Rectal smooth muscle tissue (tissue), 1 donor: ENCODE data around the gene SMTNL1.

Experiments used
- H3K27ac ChIP-seq: one replicate; pipeline ENCODE4 v1.7.0; 2013; ENCODE audit warnings: low read depth, low read length, inconsistent platforms
- H3K27me3 ChIP-seq: one replicate; pipeline ENCODE4 v1.7.0; 2013; ENCODE audit warnings: low read length; ENCODE audit not compliant: control insufficient read depth, insufficient read depth
- H3K36me3 ChIP-seq: one replicate; pipeline ENCODE4 v1.7.0; 2013; ENCODE audit warnings: low read length; ENCODE audit not compliant: control insufficient read depth, insufficient read depth
- H3K4me1 ChIP-seq: one replicate; pipeline ENCODE4 v1.7.0; 2013; ENCODE audit warnings: low read length; ENCODE audit not compliant: control insufficient read depth, insufficient read depth
- H3K4me3 ChIP-seq: one replicate; pipeline ENCODE4 v1.7.0; 2013; ENCODE audit warnings: low read length
- H3K9ac ChIP-seq: one replicate; pipeline ENCODE4 v1.7.0; 2013; ENCODE audit warnings: low read length

The SMTNL1 gene

DNA sequence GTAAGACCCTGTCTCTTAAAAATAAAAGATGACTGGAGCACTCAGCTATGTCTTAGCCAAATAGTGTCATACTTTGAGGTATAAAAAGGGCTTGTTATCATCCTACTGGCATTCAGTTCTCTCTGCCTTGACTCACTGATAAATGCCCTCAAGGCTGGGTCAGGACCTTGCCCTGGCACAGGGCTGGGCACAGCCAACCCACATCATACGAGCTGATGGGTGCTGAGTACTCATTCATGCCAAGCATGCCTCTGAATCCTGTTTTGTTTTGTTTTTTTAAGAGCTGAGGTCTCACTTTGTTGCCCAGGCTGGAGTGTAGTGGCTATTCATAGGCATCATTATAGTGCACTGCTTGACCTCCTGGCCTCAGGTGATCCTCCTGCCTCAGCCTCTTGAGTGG lies 1.9 kb downstream of the SMTNL1 start:
- Histone ChIP-seq H3K4me3 (no peak overlapping the region), H3K36me3 (no peaks in the 10 kb centered on the region), H3K27me3 (no peaks in the 10 kb centered on the region), H3K27ac (no peak overlapping the region), H3K9ac (no peak overlapping the region), H3K4me1 (no peaks in the 10 kb centered on the region)

DNA sequence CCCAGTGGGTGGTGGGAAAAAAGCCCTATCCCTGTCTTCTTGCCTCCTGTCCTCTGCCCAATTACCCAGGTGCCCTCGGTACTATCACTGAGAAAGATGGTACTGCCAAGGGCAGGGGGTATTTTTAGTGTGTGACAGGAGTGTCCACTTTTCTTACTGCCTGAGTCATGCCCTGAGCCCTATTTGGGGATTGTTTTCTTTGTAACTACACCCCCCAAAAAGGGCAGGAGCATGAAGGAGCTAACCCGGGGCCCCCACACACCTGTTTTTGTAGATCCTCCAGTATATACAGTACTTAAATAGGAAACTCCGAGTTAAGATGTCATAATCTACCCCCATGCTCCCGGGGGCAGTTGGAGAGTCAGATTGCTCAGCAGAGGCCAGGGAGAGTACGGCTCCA lies 3.8 kb downstream of the SMTNL1 start:
- Histone ChIP-seq H3K9ac (no peak overlapping the region), H3K4me3 (no peak overlapping the region), H3K36me3 (no peaks in the 10 kb centered on the region), H3K27ac (no peak overlapping the region), H3K27me3 (no peaks in the 10 kb centered on the region), H3K4me1 (no peaks in the 10 kb centered on the region)

DNA sequence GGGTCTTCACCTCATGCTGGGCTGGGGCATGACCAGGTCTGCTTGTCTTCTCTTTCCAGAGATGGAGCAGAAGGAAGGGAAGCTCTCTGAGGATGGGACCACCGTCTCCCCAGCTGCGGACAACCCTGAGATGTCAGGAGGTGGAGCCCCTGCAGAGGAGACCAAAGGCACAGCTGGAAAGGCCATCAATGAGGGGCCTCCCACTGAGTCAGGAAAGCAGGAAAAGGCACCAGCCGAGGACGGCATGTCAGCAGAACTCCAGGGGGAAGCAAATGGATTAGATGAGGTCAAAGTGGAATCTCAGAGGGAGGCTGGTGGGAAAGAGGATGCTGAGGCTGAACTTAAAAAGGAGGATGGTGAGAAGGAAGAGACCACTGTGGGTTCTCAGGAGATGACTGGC lies 5.2 kb downstream of the SMTNL1 start:
- H3K27me3 ChIP-seq: no peaks in the 10 kb centered on the region
- H3K4me1 ChIP-seq: no peaks in the 10 kb centered on the region
- no peak overlapping the region for H3K4me3 ChIP-seq
- no peak overlapping the region for H3K9ac ChIP-seq
- H3K36me3 ChIP-seq: no peaks in the 10 kb centered on the region
- no peak overlapping the region for H3K27ac ChIP-seq

DNA sequence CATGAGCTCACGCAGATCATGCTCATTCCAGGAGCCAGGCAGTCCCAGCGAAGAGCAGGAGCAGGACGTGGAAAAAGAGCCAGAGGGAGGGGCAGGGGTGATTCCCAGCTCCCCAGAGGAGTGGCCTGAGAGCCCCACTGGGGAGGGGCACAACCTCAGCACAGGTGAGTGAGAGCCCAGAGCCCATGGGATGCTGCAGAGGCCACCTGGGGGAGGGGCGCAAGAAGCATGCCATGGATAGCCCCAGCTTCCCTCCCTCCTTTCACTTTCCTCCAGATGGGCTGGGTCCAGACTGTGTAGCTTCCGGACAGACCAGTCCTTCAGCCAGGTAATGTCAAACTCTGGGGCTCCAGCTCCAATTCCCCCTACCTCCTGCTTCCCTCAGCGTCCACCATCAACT lies 6.2 kb downstream of the SMTNL1 start:
- no peak overlapping the region for H3K9ac ChIP-seq
- H3K4me3 ChIP-seq: no peak overlapping the region
- no peaks in the 10 kb centered on the region for H3K27me3 ChIP-seq
- H3K27ac ChIP-seq: no peak overlapping the region
- no peaks in the 10 kb centered on the region for H3K4me1 ChIP-seq
- H3K36me3 ChIP-seq: no peaks in the 10 kb centered on the region

DNA sequence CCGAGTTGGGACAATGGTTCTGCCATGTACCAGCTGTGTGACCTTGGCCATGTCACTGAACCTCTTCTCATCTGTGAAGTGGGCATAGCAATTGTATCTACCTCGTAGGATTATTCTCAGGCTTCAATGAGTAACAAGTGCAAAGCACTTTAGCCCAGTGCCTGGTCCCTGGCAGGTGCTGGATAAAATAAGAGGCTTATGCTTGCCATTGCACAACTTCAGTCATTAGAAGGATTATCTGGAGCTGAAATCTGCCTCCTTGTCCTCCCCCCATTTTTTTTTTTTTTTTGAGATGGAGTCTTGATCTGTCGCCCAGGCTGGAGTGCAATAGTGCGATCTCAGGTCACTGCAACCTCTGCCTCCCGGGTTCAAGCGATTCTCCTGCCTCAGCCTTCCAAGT lies 7.2 kb downstream of the SMTNL1 start:
- H3K4me3 ChIP-seq: no peak overlapping the region
- H3K4me1 ChIP-seq: no peaks in the 10 kb centered on the region
- H3K27me3 ChIP-seq: no peaks in the 10 kb centered on the region
- H3K9ac ChIP-seq: no peak overlapping the region
- no peaks in the 10 kb centered on the region for H3K36me3 ChIP-seq
- no peak overlapping the region for H3K27ac ChIP-seq

DNA sequence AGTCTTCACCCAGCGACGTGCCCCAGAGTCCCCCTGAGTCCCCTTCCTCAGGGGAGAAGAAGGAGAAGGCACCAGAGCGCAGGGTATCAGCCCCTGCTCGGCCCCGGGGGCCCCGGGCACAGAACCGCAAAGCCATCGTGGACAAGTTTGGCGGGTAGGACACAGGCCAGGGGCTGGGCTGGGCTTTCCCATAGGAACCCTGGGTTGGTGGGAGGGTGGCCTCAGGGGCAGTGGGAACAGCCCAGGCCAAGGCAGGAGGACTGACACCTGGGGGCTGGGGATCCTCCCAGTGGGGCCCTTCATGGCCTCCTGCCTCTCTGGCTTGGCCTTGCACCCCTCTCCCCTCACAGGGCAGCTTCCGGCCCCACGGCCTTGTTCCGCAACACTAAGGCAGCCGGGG lies 8.5 kb downstream of the SMTNL1 start:
- Histone ChIP-seq H3K27ac (no peak overlapping the region), H3K4me3 (no peak overlapping the region), H3K4me1 (no peaks in the 10 kb centered on the region), H3K9ac (no peak overlapping the region), H3K36me3 (peaks cover 8% of the 10 kb centered on the region), H3K27me3 (no peaks in the 10 kb centered on the region)

DNA sequence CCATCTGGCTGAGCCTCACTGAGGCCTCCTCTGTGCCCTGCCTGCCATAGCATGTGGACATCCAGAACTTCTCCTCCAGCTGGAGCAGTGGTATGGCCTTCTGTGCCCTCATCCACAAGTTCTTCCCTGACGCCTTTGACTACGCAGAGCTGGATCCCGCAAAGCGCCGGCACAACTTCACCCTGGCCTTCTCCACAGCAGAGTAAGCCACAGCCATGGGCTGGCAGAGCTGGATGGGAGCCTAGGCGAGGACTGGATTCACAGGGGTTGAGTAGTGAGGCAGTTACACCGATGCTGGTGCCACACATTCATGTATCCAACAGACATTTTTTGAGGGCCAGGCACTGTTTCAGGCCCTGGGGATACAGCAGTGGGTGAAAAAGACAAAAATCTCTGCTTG lies 9.1 kb downstream of the SMTNL1 start:
- H3K4me3 ChIP-seq: no peak overlapping the region
- H3K4me1 ChIP-seq: no peaks in the 10 kb centered on the region
- no peak overlapping the region for H3K27ac ChIP-seq
- H3K9ac ChIP-seq: no peak overlapping the region
- H3K36me3 ChIP-seq: peaks cover 8% of the 10 kb centered on the region
- H3K27me3 ChIP-seq: no peaks in the 10 kb centered on the region

DNA sequence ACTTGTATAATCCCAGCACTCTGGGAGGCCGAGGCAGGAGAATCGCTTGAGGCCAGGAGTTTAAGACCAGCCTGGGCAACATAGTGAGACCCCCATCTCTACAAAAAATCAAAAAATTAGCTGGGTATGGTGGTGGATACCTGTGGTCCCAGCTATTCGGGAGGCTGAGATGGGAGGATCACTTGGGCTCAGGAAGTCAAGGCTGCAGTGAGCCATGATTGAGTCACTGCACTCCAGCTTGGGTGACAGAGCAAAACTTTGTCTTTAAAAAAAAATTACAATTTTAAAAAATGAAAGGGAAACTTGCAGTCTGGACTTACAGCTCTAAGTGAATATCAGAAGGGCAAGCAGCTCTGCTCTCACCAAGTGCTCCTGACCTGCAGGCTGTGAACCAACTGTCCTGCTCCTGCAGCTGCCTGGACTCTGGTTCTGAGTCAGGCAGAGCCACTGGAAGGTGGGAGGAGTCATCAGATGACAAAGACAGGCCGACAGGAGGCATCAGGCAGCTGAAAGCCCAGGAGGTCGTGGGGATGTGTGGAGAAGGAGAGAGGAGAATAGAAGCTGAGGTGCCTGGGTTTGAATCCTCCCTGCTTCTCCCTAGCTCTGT lies 9.6 kb downstream of the SMTNL1 start:
- Histone ChIP-seq H3K4me1 (no peaks in the 10 kb centered on the region), H3K9ac (no peak overlapping the region), H3K4me3 (no peak overlapping the region), H3K27me3 (no peaks in the 10 kb centered on the region), H3K27ac (no peak overlapping the region), H3K36me3 (peaks cover 9% of the 10 kb centered on the region)

DNA sequence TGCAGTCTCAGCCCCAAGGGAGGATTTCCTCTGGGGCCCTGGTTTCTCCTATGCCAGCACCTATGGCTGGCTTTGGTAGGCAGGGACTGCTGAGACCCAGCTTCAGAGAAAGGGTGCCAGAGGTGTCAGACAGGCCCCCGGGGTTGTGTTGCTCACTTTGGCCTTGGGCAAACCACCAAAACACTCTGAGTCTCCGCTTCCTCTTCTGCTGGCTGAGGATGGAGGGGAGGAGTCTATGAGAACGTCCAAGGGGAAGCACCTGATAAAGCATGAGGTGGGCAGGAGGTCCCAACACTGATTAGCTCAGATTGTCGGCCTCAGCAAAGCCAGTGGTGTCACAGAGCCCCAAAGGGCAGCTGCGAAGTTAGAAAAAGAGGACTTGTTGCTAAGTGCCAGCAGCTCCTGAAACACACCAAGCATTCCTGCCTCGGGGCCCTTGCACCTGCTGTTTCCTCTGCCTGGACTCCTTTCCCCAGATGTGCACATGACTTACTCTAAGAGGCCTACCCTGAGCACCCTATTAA lies 10.5 kb downstream of the SMTNL1 start:
- Histone ChIP-seq H3K4me3 (no peak overlapping the region), H3K36me3 (peaks cover 18% of the 10 kb centered on the region), H3K9ac (no peak overlapping the region), H3K4me1 (no peaks in the 10 kb centered on the region), H3K27ac (no peak overlapping the region), H3K27me3 (no peaks in the 10 kb centered on the region)

DNA sequence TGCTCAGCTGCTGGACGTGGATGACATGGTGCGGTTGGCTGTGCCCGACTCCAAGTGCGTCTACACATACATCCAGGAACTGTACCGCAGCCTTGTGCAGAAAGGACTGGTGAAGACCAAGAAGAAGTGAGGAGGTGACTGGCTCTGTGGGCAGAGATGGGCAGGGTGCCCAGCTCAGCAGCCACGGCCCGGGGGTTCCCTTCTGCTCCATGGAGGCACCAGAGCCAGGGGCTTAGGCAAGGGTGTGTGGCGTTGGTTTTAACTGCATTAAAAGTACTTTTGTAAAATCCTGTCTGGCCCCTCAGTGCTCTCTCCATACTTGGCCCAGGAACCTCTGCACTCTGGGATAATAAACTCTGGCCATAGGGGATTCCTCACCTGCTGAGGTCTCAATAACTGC lies 12.6 kb downstream of the SMTNL1 start:
- Histone ChIP-seq H3K4me1 (no peaks in the 10 kb centered on the region), H3K27me3 (no peaks in the 10 kb centered on the region), H3K36me3 (peaks cover 28% of the 10 kb centered on the region), H3K4me3 (no peak overlapping the region), H3K27ac (no peak overlapping the region), H3K9ac (no peak overlapping the region)

DNA sequence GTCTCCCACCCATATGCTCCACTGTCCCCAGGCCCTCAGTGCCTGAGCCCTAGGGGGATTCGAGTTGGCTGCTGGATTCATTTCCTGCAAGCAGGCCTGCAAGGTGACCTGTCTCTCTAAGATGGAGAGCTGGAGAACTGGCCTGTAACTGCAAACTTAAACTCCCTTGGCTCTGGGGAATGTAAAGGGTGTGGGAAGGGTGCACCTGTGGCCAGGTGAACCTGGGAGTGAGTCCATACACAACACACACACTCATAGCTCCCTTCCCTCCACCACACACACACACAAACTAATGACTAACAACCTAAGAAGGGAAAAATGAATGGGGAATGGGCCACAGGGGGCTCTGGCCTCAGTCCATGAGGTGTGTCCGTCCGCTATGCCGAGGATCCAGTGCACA lies 14.5 kb downstream of the SMTNL1 start:
- Histone ChIP-seq H3K27ac (no peak overlapping the region), H3K4me3 (no peak overlapping the region), H3K9ac (no peak overlapping the region), H3K36me3 (peaks cover 31% of the 10 kb centered on the region), H3K27me3 (no peaks in the 10 kb centered on the region), H3K4me1 (no peaks in the 10 kb centered on the region)

DNA sequence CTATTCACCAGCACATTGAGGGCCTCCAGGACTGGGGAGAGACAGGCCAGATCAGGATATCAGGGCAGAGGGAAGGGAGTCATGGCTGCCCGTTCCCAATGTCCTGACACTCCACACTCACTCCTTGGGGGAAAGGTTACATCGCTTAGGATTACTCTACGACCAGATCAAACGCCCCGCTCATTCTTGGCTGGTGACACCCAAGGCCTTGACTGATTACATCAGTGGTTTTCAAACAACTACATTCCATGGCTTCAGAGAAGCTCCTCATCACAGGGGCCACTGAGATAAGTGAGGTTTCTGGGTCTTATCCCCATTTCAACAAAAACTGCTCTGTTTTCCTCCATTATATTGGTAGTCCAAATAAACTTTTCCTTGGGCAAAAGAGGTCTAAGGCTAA lies 15.1 kb downstream of the SMTNL1 start:
- no peak overlapping the region for H3K27ac ChIP-seq
- no peak overlapping the region for H3K4me3 ChIP-seq
- H3K9ac ChIP-seq: no peak overlapping the region
- no peaks in the 10 kb centered on the region for H3K4me1 ChIP-seq
- peaks cover 31% of the 10 kb centered on the region for H3K36me3 ChIP-seq
- no peaks in the 10 kb centered on the region for H3K27me3 ChIP-seq

DNA sequence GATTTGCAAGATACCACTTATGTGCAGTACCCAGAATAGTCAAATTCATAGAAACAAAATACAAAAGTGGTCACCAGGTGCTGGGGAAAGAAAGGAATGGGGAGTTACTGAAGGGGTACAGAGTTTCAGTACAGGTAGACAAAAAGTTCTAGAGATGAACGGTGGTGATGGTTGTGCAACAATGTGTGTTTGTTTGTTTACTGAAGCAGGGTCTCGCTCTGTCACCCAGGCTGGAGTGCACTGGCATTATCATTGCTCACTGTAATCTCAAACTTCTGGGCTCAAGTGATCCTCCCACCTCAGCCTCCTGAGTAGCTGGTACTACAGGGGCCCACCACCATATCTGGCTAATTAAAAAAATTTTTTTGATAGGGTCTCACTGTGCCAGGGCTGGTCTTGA lies 18.0 kb downstream of the SMTNL1 start:
- Histone ChIP-seq H3K4me3 (no peak overlapping the region), H3K27ac (no peak overlapping the region), H3K27me3 (no peaks in the 10 kb centered on the region), H3K36me3 (peaks cover 32% of the 10 kb centered on the region), H3K9ac (no peak overlapping the region), H3K4me1 (no peaks in the 10 kb centered on the region)
